GM21367 (cell line): ENCODE measurements around the gene SBNO2.
"Not testable (repeated sequence)": the region's sequence is repeated elsewhere in the genome, so short reads cannot be mapped to it uniquely, and the experiment has no call there.

ENCODE experiments used
- ATAC-seq: cut with Tn5 transposase; IDR thresholded peaks from one replicate; pipeline ENCODE4 v1.9.1; 2021; ENCODE audit not compliant: unreplicated experiment

The SBNO2 gene

GRCh38 chr19:1139126-1139525 is 34.9 kb downstream of the SBNO2 start:
- ATAC-seq: no peak

DNA sequence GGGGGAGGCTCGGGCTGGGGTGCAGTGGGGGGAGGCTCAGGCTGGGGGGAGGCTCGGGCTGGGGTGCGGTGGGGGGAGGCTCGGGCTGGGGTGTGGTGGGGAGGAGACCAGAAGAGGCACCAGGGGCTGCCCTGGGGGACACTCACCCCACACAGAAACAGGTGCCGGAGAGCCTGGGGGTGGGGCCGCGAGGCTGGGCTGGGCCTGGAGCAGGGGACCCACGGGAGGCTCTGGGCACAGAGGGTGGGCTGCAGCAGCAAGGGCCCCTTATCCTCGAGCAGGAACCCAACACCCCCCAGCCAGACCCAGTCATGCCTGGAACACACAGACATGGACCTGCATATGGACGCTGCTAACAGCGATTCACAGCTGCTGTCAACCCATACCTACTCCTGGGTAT is 35.9 kb downstream of the SBNO2 start:
- no peak for ATAC-seq

- ATAC-seq: no peak
These were observed 37.3 kb downstream of the SBNO2 start for GRCh38 chr19:1136621-1137317.

DNA sequence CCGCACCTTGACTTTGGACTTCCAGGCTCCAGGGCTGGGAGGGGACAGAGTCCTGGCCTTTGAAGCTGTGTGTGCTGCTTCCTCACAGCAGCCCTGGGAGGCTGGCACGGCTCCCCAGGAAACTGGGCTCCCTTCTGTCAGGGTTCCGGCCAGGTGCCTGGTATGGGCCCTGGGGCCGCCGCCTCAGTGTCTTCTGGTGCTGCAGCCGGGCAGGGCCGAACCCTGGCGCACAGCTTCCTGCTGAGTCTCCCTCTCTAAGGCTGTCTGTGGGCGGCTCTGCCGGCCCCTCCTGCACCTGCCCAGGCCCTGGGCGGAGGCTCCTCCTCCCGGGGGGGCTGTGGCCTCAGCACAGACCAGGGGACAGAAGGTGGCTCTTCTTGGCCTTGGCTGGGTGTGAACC is 37.9 kb downstream of the SBNO2 start:
- ATAC-seq: no peak

- no peak for ATAC-seq
These were observed 38.6 kb downstream of the SBNO2 start for GRCh38 chr19:1135454-1135853.

DNA sequence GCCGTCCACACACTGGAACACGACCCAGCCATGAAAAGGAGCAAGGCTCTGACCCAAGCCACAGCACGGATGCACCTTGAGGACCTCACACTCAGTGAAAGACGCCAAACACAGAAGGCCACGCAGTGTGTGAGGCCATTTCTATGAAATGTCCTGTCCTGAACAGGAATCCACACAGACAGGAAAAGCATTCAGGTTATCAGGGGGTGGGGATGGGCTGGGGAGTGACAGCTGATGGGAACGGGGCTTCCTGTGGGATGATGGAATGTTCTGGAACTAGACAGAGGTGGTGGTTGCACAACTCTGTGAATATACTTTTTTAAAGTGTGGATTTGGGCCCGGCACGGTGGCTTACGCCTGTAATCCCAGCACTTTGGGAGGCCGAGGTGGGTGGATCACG is 39.6 kb downstream of the SBNO2 start:
- no peak for ATAC-seq

GRCh38 chr19:1133471-1133929 is 40.6 kb downstream of the SBNO2 start:
- ATAC-seq: no peak

DNA sequence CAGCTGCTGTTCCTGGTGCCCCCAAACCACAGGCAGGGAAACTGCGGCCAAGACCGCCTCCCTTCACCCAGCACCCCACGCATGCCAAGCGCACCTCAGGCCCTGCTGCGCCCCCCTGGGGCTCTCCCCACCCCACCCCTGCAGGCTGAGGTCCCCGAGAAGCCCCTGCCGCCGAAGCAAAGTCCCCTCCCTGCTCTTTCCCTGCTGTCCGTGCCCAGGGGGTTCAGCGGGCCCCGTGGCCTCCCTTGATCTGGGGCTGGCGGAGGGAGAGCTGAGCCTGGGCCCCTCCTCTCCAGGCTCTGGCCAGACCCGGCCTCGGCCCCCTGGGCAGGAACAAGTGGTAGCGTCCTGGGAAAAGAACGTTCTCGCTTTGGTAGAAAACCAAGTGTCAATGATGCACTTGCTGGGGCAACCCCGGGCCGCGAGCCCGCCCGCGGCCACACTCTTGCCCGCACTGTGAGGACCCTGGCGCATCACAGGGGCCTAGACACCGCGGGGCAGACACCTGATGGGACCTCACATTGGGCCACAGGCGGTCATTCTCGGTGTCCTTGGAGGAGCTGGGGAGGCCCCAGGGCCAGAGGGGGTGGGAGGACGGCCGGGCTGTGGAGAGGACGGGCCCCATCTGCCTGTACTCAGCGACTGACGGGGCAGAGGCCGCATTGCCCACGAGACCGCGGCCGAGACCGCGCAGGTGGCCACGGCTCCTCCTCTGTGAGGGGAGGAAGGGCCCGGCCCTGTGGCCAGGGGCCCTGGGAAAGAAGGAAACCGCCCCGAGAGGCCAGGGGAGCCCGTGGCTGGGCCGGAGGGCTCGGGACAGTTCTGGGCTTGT is 41.3 kb downstream of the SBNO2 start:
- no peak for ATAC-seq

DNA sequence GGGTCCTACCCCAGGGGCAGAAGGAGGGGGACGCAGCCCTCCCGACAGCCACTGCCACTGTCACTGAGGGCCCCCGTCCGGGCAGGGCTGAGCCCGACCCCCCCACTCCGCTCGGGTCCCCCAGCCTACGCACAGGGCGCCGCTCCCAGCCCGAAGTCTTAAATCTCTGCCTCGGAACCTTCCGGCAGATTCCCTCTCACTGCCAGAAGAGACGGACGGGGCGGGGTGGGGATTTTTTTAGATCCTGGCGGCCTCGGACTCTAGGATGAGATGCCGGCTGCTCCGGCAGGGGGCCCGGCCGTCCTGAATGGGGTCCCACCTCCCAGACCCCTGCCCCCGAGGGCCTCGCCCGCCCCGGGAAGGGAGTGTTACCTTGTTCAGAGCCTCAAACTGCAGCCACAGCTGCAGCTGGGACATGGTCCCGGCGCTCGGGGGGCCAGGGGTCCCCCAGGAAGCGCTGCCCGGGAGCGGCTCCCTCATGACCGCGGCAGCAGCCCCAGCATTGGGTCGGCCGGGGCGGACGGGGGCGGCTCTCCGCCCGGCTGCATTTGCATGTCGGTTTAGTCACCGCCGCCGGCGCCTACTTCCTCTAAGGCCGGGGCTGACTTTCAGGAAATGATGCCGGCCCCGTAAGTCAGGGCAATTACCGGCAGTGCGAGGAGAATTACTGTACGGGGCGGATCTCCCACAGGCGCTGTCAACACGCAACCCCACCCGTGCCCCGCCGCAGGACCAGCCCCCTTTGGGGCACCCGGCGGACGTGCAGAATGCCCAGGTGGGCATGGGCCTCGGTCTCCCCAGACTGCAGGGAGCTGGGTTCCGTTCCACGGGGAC is 42.1 kb downstream of the SBNO2 start:
- peak; percentile 34 for ATAC-seq

GRCh38 chr19:1130771-1131717 is 43.0 kb downstream of the SBNO2 start:
- ATAC-seq: no peak

DNA sequence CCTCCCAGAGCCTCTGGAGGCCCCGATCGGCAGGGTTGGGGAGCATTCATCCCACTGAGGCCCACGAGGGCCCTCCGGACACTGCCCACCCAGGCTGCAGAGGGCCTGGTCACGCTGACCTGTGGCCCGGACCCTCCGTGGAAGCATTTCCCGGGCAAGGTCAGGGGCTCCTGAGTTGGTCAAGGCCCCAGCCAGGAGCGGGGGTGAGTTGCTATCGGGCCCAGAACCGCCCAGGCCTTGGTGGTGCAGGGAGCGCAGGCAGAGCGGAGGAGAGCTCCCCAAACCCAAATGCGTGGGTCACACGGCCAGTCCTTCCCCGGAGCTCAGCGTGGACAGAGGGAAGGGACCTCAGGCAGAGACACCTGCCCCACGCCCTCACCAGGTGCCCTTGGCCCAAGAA is 44.5 kb downstream of the SBNO2 start:
- no peak for ATAC-seq

GRCh38 chr19:1129084-1129483 is 45.0 kb downstream of the SBNO2 start:
- not testable (repeated sequence) for ATAC-seq

DNA sequence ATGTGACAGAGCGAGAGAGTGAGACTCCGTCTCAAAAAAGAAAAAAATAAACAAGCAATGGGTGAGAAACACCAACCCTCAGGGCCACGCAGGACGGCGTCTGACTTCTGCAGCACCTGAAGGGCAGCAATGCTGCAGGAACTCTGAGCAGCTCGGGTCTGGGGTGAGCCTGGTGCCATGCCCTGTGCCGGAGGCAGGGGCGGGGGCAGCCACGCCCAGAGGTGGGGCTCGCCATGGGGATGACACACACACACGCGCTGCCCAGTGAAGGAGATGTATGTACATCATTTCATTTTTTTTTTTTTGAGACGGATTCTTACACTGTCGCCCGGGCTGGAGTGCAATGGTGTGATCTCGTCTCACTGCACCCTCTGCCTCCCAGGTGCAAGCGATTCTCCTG is 46.0 kb downstream of the SBNO2 start:
- ATAC-seq: no peak

- no peak for ATAC-seq
These were observed 46.9 kb downstream of the SBNO2 start for GRCh38 chr19:1126984-1127760.

DNA sequence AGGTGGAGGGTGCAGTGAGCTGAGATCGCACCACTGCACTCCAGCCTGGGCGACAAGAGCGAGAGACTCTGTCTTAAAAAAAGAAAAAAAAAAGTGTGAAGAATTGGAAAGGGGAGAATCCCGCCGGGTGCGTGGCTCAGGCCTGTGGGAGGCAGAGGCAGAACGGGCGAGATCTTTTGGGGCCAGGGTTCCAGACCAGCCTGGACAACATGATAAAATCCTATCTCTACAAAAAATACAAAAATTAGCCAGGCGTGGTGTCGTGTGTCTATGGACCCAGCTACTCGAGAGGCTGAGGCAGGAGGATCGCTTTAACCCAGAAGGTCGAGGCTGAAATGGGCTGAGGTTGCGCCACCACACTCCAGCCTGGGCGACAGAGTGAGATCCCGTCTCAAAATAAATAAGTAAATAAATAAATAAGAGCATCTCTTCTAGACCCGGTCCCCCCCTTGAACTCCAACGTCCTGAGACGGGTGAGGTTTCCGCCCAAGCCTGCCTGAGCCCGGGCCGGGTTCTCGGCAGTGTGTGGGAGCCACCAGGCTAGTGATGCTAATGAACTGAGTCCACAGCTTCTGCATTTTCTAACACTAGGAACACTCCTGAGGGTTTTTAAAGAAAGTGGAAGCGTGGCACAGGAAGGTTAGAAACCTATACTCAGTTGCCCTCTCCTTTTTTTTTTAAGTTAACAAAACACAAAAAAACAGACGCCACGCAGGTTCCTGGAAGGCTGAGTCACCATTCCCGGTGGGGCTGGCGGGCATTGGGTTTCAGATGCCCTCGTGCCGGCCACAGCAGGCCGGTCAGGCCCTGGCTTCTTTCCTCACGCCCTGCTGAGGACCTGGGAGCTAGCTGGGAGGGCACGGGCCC is 48.2 kb downstream of the SBNO2 start:
- no peak for ATAC-seq

- no peak for ATAC-seq
These were observed 50.0 kb downstream of the SBNO2 start for GRCh38 chr19:1123885-1124677.

- no peak for ATAC-seq
These were observed 50.7 kb downstream of the SBNO2 start for GRCh38 chr19:1123381-1123780.

DNA sequence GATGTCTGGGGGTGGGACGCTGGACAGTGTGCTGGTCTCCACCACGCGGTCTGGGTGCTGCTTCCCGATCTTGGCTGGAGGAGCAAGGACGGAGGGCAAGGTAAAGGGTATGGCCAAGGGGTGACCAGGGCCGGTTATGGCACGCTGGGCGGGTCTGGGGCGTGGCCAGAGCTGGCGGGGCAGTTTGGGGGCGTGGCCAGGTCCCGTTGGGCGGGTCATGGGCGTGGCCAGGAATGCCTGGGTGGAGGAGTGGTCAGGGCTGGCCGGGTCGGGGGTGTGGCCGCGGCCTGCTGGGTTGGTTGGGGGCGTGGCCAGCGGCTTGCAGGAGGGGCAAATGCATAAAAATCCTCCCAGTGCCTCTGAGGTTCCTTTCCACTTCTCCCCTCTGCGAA is 51.1 kb downstream of the SBNO2 start:
- no peak for ATAC-seq
